Tibial nerve (tissue), 3 donors: ENCODE results near the gene BTBD2.

ENCODE experiments used
- CTCF ChIP-seq, 5 experiments: fragments of 200-600 bp in 3 of 5; fragments of 450-650 bp in 2 of 5; sonication (generic) in 3 of 5; IDR thresholded peaks; one replicate each; pipeline ENCODE4 v1.5.1; 2016 to 2019; ENCODE audit warnings: antibody characterized with exemption in 5 of 5, mild to moderate bottlenecking in 3 of 5, moderate library complexity in 2 of 5
- POLR2A ChIP-seq, 2 donors: fragments of 450-650 bp; IDR thresholded peaks; one replicate each; pipeline ENCODE4 v1.6.1; 2017; ENCODE audit warnings: antibody characterized with exemption in 2 of 2, mild to moderate bottlenecking in 2 of 2, moderate library complexity in 2 of 2

- TF ChIP-seq POLR2A (IDR thresholded peaks at IDR 0.05) (no peak), CTCF (IDR thresholded peaks at IDR 0.05) (no peak)
Observed at GRCh38 chr19:2013683-2013961, 1.9 kb downstream of the BTBD2 start.
